ENCODE data around the gene IKZF3. TPM values are rescaled to one million over a fixed set of nuclear protein-coding genes. Genes with fewer than 3 reads are reported as not detected.
"Not testable (repeated sequence)": the region's sequence is repeated elsewhere in the genome, so short reads cannot be mapped to it uniquely, and the experiment has no call there.

IKZF3 gene
- total RNA-seq: 0.18 TPM
- polyA plus RNA-seq (ENCODE audit: insufficient read depth in 1 of 8, insufficient read length in 8 of 8, low replicate concordance in 1 of 8): under 1 TPM; 0.09 to 0.38 (median 0.15) TPM
- long read RNA-seq, donor 1: 0 reads
- long read RNA-seq, donor 2: 0 reads
- long read RNA-seq, donor 3: 0 reads
- long read RNA-seq, donor 4: 0 reads
- long read RNA-seq, donor 5: 0 reads
- long read RNA-seq, donor 6: 0 reads
- long read RNA-seq, donor 7: 0 reads
- long read RNA-seq, donor 8: 0 reads
- long read RNA-seq, donor 9: 0 reads
- long read RNA-seq, donor 10: 0 reads
- long read RNA-seq, donor 11: 0 reads

- H3K27ac ChIP-seq (ENCODE audit: low read length): no peak within 1 kb of the TSS
- peak; percentile 63 for DNase-seq
- H3K4me1 ChIP-seq (ENCODE audit: control insufficient read depth, insufficient read depth, low read length): peaks cover 2% of the 10 kb centered on the region
- no peak within 1 kb of the TSS for H3K4me3 ChIP-seq (ENCODE audit: low read length)
- peaks cover 5% of the 10 kb centered on the region for H3K9me3 ChIP-seq (replicated peaks; ENCODE audit: control insufficient read depth, low read depth, low read length)
- no peaks in the 10 kb centered on the region for H3K36me3 ChIP-seq (ENCODE audit: control insufficient read depth, insufficient read depth, low read length)
- H3K27me3 ChIP-seq (ENCODE audit: control insufficient read depth, insufficient read depth, low read length): peaks cover 47% of the 10 kb centered on the region
- WGBS (ENCODE audit: insufficient coverage): under 1% methylated on average over 34 of the region's 50 CpGs
Observed at GRCh38 chr17:39863918-39864746, at the start of gene IKZF3. TSS of gene IKZF3 (minus strand) at chr17:39864312. CDS start at chr17:39864126, 186 bp downstream.

GRCh38 chr17:39908789-39909352 is 44.8 kb upstream of the IKZF3 start:
- H3K36me3 ChIP-seq (ENCODE audit: control insufficient read depth, insufficient read depth, low read length): peaks cover 16% of the 10 kb centered on the region

GRCh38 chr17:39904990-39905288 is 40.8 kb upstream of the IKZF3 start:
- no peaks in the 10 kb centered on the region for H3K9me3 ChIP-seq (replicated peaks; ENCODE audit: control insufficient read depth, low read depth, low read length)
- peaks cover 14% of the 10 kb centered on the region for H3K36me3 ChIP-seq (ENCODE audit: control insufficient read depth, insufficient read depth, low read length)
- no peak overlapping the region for H3K4me3 ChIP-seq (ENCODE audit: low read length)
- no peaks in the 10 kb centered on the region for H3K4me1 ChIP-seq (ENCODE audit: control insufficient read depth, insufficient read depth, low read length)
- H3K27me3 ChIP-seq (ENCODE audit: control insufficient read depth, insufficient read depth, low read length): no peaks in the 10 kb centered on the region
- no peak overlapping the region for H3K27ac ChIP-seq (ENCODE audit: low read length)
- no peak for DNase-seq
- 79% methylated on average over 3 of the region's 3 CpGs for WGBS (ENCODE audit: insufficient coverage)

More at GRCh38 chr17:39908789-39909352, 44.8 kb upstream of the IKZF3 start:
- Histone ChIP-seq H3K4me3 (ENCODE audit: low read length) (no peak overlapping the region), H3K27me3 (ENCODE audit: control insufficient read depth, insufficient read depth, low read length) (no peaks in the 10 kb centered on the region), H3K4me1 (ENCODE audit: control insufficient read depth, insufficient read depth, low read length) (no peaks in the 10 kb centered on the region), H3K9me3 (replicated peaks; ENCODE audit: control insufficient read depth, low read depth, low read length) (no peaks in the 10 kb centered on the region), H3K27ac (ENCODE audit: low read length) (no peak overlapping the region)
- WGBS (ENCODE audit: insufficient coverage): 85% methylated on average over 2 of the region's 6 CpGs
- no peak for DNase-seq

- H3K27me3 ChIP-seq (ENCODE audit: control insufficient read depth, insufficient read depth, low read length): no peaks in the 10 kb centered on the region
- no peak for DNase-seq
- no peak overlapping the region for H3K4me3 ChIP-seq (ENCODE audit: low read length)
- no peaks in the 10 kb centered on the region for H3K4me1 ChIP-seq (ENCODE audit: control insufficient read depth, insufficient read depth, low read length)
- H3K9me3 ChIP-seq (replicated peaks; ENCODE audit: control insufficient read depth, low read depth, low read length): no peaks in the 10 kb centered on the region
- no peak overlapping the region for H3K27ac ChIP-seq (ENCODE audit: low read length)
- WGBS (ENCODE audit: insufficient coverage): 100% methylated on average over 1 of the region's 4 CpGs
- peaks cover 3% of the 10 kb centered on the region for H3K36me3 ChIP-seq (ENCODE audit: control insufficient read depth, insufficient read depth, low read length)
Observed at GRCh38 chr17:39903158-39903884, 39.2 kb upstream of the IKZF3 start.

- H3K9me3 ChIP-seq (replicated peaks; ENCODE audit: control insufficient read depth, low read depth, low read length); H3K36me3 ChIP-seq (ENCODE audit: control insufficient read depth, insufficient read depth, low read length); DNase-seq; H3K27ac ChIP-seq (ENCODE audit: low read length); H3K4me1 ChIP-seq (ENCODE audit: control insufficient read depth, insufficient read depth, low read length); H3K4me3 ChIP-seq (ENCODE audit: low read length); H3K27me3 ChIP-seq (ENCODE audit: control insufficient read depth, insufficient read depth, low read length): not testable (repeated sequence)
- no CpG with 5 or more reads among the region's 2 CpGs for WGBS (ENCODE audit: insufficient coverage)
Observed at GRCh38 chr17:39902027-39902426, 37.9 kb upstream of the IKZF3 start.

- H3K36me3 ChIP-seq (ENCODE audit: control insufficient read depth, insufficient read depth, low read length): peaks cover 3% of the 10 kb centered on the region
- H3K4me3 ChIP-seq (ENCODE audit: low read length): no peak overlapping the region
- H3K27ac ChIP-seq (ENCODE audit: low read length): no peak overlapping the region
- DNase-seq: no peak
- no peaks in the 10 kb centered on the region for H3K27me3 ChIP-seq (ENCODE audit: control insufficient read depth, insufficient read depth, low read length)
- H3K4me1 ChIP-seq (ENCODE audit: control insufficient read depth, insufficient read depth, low read length): no peaks in the 10 kb centered on the region
- H3K9me3 ChIP-seq (replicated peaks; ENCODE audit: control insufficient read depth, low read depth, low read length): no peaks in the 10 kb centered on the region
Observed at GRCh38 chr17:39899215-39899614, 35.1 kb upstream of the IKZF3 start.

GRCh38 chr17:39898088-39898487 is 34.0 kb upstream of the IKZF3 start:
- WGBS (ENCODE audit: insufficient coverage): no CpG with 5 or more reads among the region's 4 CpGs
- Histone ChIP-seq H3K4me3 (ENCODE audit: low read length) (no peak overlapping the region), H3K4me1 (ENCODE audit: control insufficient read depth, insufficient read depth, low read length) (no peaks in the 10 kb centered on the region), H3K36me3 (ENCODE audit: control insufficient read depth, insufficient read depth, low read length) (no peaks in the 10 kb centered on the region), H3K27ac (ENCODE audit: low read length) (no peak overlapping the region), H3K27me3 (ENCODE audit: control insufficient read depth, insufficient read depth, low read length) (no peaks in the 10 kb centered on the region), H3K9me3 (replicated peaks; ENCODE audit: control insufficient read depth, low read depth, low read length) (no peaks in the 10 kb centered on the region)
- no peak for DNase-seq

- H3K27me3 ChIP-seq (ENCODE audit: control insufficient read depth, insufficient read depth, low read length): no peaks in the 10 kb centered on the region
- WGBS (ENCODE audit: insufficient coverage): no CpG with 5 or more reads among the region's 3 CpGs
- peaks cover 3% of the 10 kb centered on the region for H3K9me3 ChIP-seq (replicated peaks; ENCODE audit: control insufficient read depth, low read depth, low read length)
- H3K36me3 ChIP-seq (ENCODE audit: control insufficient read depth, insufficient read depth, low read length): no peaks in the 10 kb centered on the region
- H3K27ac ChIP-seq (ENCODE audit: low read length): no peak overlapping the region
- H3K4me3 ChIP-seq (ENCODE audit: low read length): no peak overlapping the region
- no peak for DNase-seq
- H3K4me1 ChIP-seq (ENCODE audit: control insufficient read depth, insufficient read depth, low read length): no peaks in the 10 kb centered on the region
Observed at GRCh38 chr17:39894681-39895376, 30.7 kb upstream of the IKZF3 start.

GRCh38 chr17:39889200-39889599 is 25.1 kb upstream of the IKZF3 start:
- Histone ChIP-seq H3K4me1 (ENCODE audit: control insufficient read depth, insufficient read depth, low read length) (no peaks in the 10 kb centered on the region), H3K27me3 (ENCODE audit: control insufficient read depth, insufficient read depth, low read length) (no peaks in the 10 kb centered on the region), H3K4me3 (ENCODE audit: low read length) (no peak overlapping the region), H3K36me3 (ENCODE audit: control insufficient read depth, insufficient read depth, low read length) (no peaks in the 10 kb centered on the region), H3K9me3 (replicated peaks; ENCODE audit: control insufficient read depth, low read depth, low read length) (peaks cover 3% of the 10 kb centered on the region), H3K27ac (ENCODE audit: low read length) (no peak overlapping the region)
- DNase-seq: no peak
- WGBS (ENCODE audit: insufficient coverage): no CpG with 5 or more reads among the region's 2 CpGs
